ENCODE results near the gene AHDC1.

- TF ChIP-seq CTCF (IDR thresholded peaks at IDR 0.05) (no peak), POLR2A (IDR thresholded peaks at IDR 0.05) (no peak)
Observed at GRCh38 chr1:27554293-27554692, 49.7 kb downstream of the AHDC1 start.
